ENCODE data around the gene TMIGD3.

DNA sequence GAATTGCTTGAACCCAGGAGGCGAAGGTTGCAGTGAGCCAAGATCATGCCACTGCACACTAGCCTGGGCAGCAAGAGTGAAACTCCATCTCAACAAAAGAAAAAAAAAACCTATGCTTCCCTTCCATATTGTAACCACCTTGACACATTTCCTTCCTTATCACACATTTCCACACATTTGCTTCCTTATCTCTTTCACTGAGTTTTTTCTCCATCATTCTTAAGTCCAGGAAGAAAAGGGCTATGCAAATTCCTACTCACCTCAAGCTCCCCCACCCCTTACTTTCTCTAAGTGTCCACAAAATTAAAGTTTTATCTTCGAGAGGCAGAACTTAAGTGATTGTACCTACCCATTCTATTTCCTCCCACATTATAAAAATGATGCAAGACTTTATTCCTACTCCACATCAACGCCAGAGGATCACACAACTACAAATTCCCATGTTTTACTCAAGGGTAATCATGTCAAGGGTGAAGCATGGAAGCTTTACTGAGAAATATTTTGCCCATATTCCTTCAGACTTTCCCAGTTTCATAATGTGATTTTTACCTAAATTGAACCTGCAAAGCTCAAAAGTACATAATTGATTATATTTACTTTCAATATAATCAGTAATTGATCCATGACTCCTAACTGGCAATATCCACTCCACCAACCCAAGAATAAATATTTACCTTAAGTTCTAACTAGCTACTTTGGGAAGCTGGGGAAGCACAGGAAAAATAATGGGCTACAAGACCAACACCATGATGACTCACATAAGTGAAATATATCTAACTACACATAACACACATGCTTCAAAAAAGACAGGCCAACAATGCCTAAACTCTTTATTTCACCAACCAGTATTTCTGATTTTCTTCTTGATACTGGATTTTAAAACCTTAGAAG, 63.7 kb downstream of the TMIGD3 start:
- TF ChIP-seq SP1 (CRISPR knock-in tag; conservative IDR thresholded peaks at IDR 0.05) = no peak
- TF ChIP-seq, protein P1, sequence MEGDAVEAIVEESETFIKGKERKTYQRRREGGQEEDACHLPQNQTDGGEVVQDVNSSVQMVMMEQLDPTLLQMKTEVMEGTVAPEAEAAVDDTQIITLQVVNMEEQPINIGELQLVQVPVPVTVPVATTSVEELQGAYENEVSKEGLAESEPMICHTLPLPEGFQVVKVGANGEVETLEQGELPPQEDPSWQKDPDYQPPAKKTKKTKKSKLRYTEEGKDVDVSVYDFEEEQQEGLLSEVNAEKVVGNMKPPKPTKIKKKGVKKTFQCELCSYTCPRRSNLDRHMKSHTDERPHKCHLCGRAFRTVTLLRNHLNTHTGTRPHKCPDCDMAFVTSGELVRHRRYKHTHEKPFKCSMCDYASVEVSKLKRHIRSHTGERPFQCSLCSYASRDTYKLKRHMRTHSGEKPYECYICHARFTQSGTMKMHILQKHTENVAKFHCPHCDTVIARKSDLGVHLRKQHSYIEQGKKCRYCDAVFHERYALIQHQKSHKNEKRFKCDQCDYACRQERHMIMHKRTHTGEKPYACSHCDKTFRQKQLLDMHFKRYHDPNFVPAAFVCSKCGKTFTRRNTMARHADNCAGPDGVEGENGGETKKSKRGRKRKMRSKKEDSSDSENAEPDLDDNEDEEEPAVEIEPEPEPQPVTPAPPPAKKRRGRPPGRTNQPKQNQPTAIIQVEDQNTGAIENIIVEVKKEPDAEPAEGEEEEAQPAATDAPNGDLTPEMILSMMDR (IDR thresholded peaks at IDR 0.05) = no peak
- TF ChIP-seq, protein P2, sequence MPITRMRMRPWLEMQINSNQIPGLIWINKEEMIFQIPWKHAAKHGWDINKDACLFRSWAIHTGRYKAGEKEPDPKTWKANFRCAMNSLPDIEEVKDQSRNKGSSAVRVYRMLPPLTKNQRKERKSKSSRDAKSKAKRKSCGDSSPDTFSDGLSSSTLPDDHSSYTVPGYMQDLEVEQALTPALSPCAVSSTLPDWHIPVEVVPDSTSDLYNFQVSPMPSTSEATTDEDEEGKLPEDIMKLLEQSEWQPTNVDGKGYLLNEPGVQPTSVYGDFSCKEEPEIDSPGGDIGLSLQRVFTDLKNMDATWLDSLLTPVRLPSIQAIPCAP (CRISPR knock-in tag; IDR thresholded peaks at IDR 0.05) = no peak
- TF ChIP-seq, protein P3, sequence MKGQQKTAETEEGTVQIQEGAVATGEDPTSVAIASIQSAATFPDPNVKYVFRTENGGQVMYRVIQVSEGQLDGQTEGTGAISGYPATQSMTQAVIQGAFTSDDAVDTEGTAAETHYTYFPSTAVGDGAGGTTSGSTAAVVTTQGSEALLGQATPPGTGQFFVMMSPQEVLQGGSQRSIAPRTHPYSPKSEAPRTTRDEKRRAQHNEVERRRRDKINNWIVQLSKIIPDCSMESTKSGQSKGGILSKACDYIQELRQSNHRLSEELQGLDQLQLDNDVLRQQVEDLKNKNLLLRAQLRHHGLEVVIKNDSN (CRISPR knock-in tag; IDR thresholded peaks at IDR 0.05) = no peak
- TF ChIP-seq MXD4 (CRISPR knock-in tag; IDR thresholded peaks at IDR 0.05; ENCODE audit: borderline replicate concordance) = no peak
- no peak for TF ChIP-seq ZNF416 (CRISPR knock-in tag; IDR thresholded peaks at IDR 0.05)
- TF ChIP-seq, protein P4, sequence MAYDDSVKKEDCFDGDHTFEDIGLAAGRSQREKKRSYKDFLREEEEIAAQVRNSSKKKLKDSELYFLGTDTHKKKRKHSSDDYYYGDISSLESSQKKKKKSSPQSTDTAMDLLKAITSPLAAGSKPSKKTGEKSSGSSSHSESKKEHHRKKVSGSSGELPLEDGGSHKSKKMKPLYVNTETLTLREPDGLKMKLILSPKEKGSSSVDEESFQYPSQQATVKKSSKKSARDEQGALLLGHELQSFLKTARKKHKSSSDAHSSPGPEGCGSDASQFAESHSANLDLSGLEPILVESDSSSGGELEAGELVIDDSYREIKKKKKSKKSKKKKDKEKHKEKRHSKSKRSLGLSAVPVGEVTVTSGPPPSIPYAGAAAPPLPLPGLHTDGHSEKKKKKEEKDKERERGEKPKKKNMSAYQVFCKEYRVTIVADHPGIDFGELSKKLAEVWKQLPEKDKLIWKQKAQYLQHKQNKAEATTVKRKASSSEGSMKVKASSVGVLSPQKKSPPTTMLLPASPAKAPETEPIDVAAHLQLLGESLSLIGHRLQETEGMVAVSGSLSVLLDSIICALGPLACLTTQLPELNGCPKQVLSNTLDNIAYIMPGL (CRISPR knock-in tag; IDR thresholded peaks at IDR 0.05) = no peak
